CD8-positive, alpha-beta memory T cell (primary cell): ENCODE results near the gene APEH. TPM values are rescaled to one million over a fixed set of nuclear protein-coding genes. Genes with fewer than 3 reads are reported as not detected.

ENCODE experiments used
- CTCF ChIA-PET: fragments of 350-600 bp; sonication (Branson Sonifier 250); formaldehyde crosslinking; loops from one replicate; lab custom pipeline; 2021; ENCODE audit warnings: antibody characterized with exemption; lab: Charles Lee
- POLR2A ChIA-PET: fragments of 350-600 bp; sonication (Branson Sonifier 250); formaldehyde crosslinking; loops from one replicate; lab custom pipeline; 2021; ENCODE audit warnings: antibody characterized with exemption; lab: Charles Lee
- DNase-seq, 5 donors: peaks; one replicate each; pipeline versions ENCODE4 v3.0.0 to v3.0.0-alpha.2; 2020 to 2022; ENCODE audit warnings: mixed read lengths in 1 of 5
- H3K27ac ChIP-seq: one replicate; pipeline ENCODE4 v1.7.0; 2013; ENCODE audit warnings: low read depth, mild to moderate bottlenecking, low read length, moderate library complexity
- H3K27me3 ChIP-seq: 2 replicates; pipeline ENCODE4 v1.7.0; 2013; ENCODE audit warnings: low read length, mild to moderate bottlenecking; ENCODE audit not compliant: insufficient read depth, poor library complexity, severe bottlenecking
- H3K36me3 ChIP-seq: 2 replicates; pipeline ENCODE4 v1.7.0; 2013; ENCODE audit warnings: mild to moderate bottlenecking, low read length, moderate library complexity; ENCODE audit not compliant: insufficient read depth
- H3K4me1 ChIP-seq: 2 replicates; pipeline ENCODE4 v1.7.0; 2013; ENCODE audit warnings: mild to moderate bottlenecking, low read length, moderate library complexity; ENCODE audit not compliant: insufficient read depth
- H3K4me3 ChIP-seq: 2 replicates; pipeline ENCODE4 v1.7.0; 2013; ENCODE audit warnings: mild to moderate bottlenecking, low read length
- H3K9me3 ChIP-seq: 2 replicates; pipeline ENCODE4 v1.7.0; 2013; ENCODE audit warnings: mild to moderate bottlenecking, low read length
- H3K27ac Mint-ChIP-seq, 8 donors: one replicate each; pipeline ENCODE4 v1.8.0; 2020 to 2021; ENCODE audit warnings: mixed read lengths in 8 of 8, mild to moderate bottlenecking in 6 of 8, inconsistent platforms in 3 of 8, moderate library complexity in 3 of 8
- H3K27me3 Mint-ChIP-seq, 2 donors: one replicate each; pipeline ENCODE4 v1.8.0; 2020 to 2021; ENCODE audit warnings: mixed read lengths in 2 of 2, mild to moderate bottlenecking in 1 of 2, moderate library complexity in 1 of 2
- H3K36me3 Mint-ChIP-seq, 3 donors: one replicate each; pipeline ENCODE4 v1.8.0; 2020 to 2021; ENCODE audit warnings: mixed read lengths in 3 of 3, inconsistent platforms in 1 of 3, mild to moderate bottlenecking in 1 of 3
- H3K4me1 Mint-ChIP-seq, 3 donors: one replicate each; pipeline ENCODE4 v1.8.0; 2020 to 2021; ENCODE audit warnings: mixed read lengths in 3 of 3, inconsistent platforms in 1 of 3, mild to moderate bottlenecking in 1 of 3
- H3K4me3 Mint-ChIP-seq, 7 donors: one replicate each; pipeline ENCODE4 v1.8.0; 2020 to 2021; ENCODE audit warnings: mixed read lengths in 7 of 7, mild to moderate bottlenecking in 6 of 7, moderate library complexity in 4 of 7, inconsistent platforms in 2 of 7
- H3K9me3 Mint-ChIP-seq, 5 donors: one replicate each; pipeline ENCODE4 v1.8.0; 2020 to 2022; ENCODE audit warnings: mixed read lengths in 5 of 5, mild to moderate bottlenecking in 3 of 5, moderate library complexity in 2 of 5, inconsistent platforms in 1 of 5
- polyA plus RNA-seq: library from polyadenylated mRNA; unstranded; fragments of 300-500 nt; fragmentation: Illumina TruSeq; gene quantifications from one replicate; pipeline ENCODE4 v1.2.3, GENCODE V29; 2021
- total RNA-seq, 2 experiments: library from RNA; stranded (reverse); gene quantifications; one replicate each; pipeline ENCODE4 v1.2.3, GENCODE V29; 2021

Gene APEH
- total and polyA plus RNA-seq, 3 experiments from 2014 or later, result 119 to 194 (median 190) TPM

GRCh38 chr3:49666592-49666991 is 7.6 kb upstream of the APEH start:
- POLR2A ChIA-PET, result interaction anchor here (0.5 kb wide), 1 partner anchor 52 kb away, joined by 7 read pairs; no protein-coding TSS in a partner anchor
- Histone ChIP-seq H3K36me3 (no peaks in the 10 kb centered on the region), H3K9me3 (no peaks in the 10 kb centered on the region), H3K27ac (no peak overlapping the region), H3K4me3 (no peak overlapping the region), H3K27me3 (no peaks in the 10 kb centered on the region), H3K4me1 (no peaks in the 10 kb centered on the region)
- Mint-ChIP-seq H3K9me3 (no peaks in the 10 kb centered on the region), H3K4me3 (no peak overlapping the region), H3K36me3 (no peaks in the 10 kb centered on the region), H3K4me1 (peaks cover 0 to 1% (median under 1%) of the 10 kb centered on the region in 3 donors), H3K27me3 (peaks cover 0 to 3% of the 10 kb centered on the region in 2 donors), H3K27ac (no peak overlapping the region)
- DNase-seq, result no peak
- CTCF ChIA-PET, result interaction anchor here (6.3 kb wide), 1 partner anchor 127 kb away, joined by 36 read pairs; no protein-coding TSS in a partner anchor

GRCh38 chr3:49667701-49668413 is 6.3 kb upstream of the APEH start:
- CTCF ChIA-PET, result interaction anchor here (6.3 kb wide), 1 partner anchor 128 kb away, joined by 36 read pairs; no protein-coding TSS in a partner anchor
- no peaks in the 10 kb centered on the region for H3K9me3 Mint-ChIP-seq

GRCh38 chr3:49668414-49668797 is 5.7 kb upstream of the APEH start:
- no peak for DNase-seq
- Mint-ChIP-seq H3K27ac (no peak overlapping the region), H3K27me3 (peaks cover 0 to 3% of the 10 kb centered on the region in 2 donors), H3K4me3 (no peak overlapping the region), H3K9me3 (no peaks in the 10 kb centered on the region), H3K4me1 (peaks cover 8 to 13% (median 9%) of the 10 kb centered on the region in 3 donors), H3K36me3 (no peaks in the 10 kb centered on the region)
- CTCF ChIA-PET, result interaction anchor here (2.1 to 6.3 kb wide), 2 partner anchors 128 to 129 kb away, joined by 19 to 36 read pairs; no protein-coding TSS in a partner anchor
- Histone ChIP-seq H3K9me3 (no peaks in the 10 kb centered on the region), H3K36me3 (no peaks in the 10 kb centered on the region), H3K27me3 (no peaks in the 10 kb centered on the region), H3K4me1 (peaks cover 5% of the 10 kb centered on the region), H3K4me3 (no peak overlapping the region), H3K27ac (no peak overlapping the region)
- POLR2A ChIA-PET, result no interaction called here

More at GRCh38 chr3:49667701-49668413, 6.3 kb upstream of the APEH start:
- Histone ChIP-seq H3K9me3 (no peaks in the 10 kb centered on the region), H3K27me3 (no peaks in the 10 kb centered on the region), H3K27ac (no peak overlapping the region), H3K4me3 (no peak overlapping the region), H3K36me3 (no peaks in the 10 kb centered on the region), H3K4me1 (no peaks in the 10 kb centered on the region)
- H3K4me3 Mint-ChIP-seq, result no peak overlapping the region
- POLR2A ChIA-PET, result no interaction called here
- no peak for DNase-seq
- H3K27ac Mint-ChIP-seq, result no peak overlapping the region
- peaks cover 5 to 9% (median 8%) of the 10 kb centered on the region in 3 donors for H3K4me1 Mint-ChIP-seq
- H3K36me3 Mint-ChIP-seq, result no peaks in the 10 kb centered on the region
- peaks cover 0 to 3% of the 10 kb centered on the region in 2 donors for H3K27me3 Mint-ChIP-seq

DNA sequence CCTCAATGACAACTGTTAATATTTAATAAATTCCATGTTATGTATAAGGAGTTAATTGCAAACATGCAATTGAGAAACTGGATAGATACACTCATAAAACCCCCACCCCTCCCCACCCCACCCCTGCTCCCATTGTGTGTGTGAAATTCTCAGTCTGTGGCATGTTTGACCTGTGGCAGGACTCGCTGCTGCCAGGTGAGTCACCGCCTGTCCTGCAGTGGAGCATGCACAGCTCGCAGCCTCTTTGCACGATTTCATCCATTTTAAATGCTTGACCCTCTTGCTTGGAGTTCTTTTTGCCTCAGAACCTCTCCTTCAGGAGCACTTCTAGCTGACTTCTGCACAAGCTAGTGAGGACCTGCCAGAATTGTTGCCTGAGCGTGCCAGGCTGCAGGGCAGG is 5.3 kb upstream of the APEH start:
- CTCF ChIA-PET, result interaction anchor here (0.9 to 2.1 kb wide), 2 partner anchors 106 to 129 kb away, joined by 3 to 19 read pairs; no protein-coding TSS in a partner anchor

GRCh38 chr3:49669352-49669751 is 4.8 kb upstream of the APEH start:
- no peak for DNase-seq
- Histone ChIP-seq H3K27ac (no peak overlapping the region), H3K36me3 (no peaks in the 10 kb centered on the region), H3K9me3 (no peaks in the 10 kb centered on the region), H3K27me3 (no peaks in the 10 kb centered on the region), H3K4me1 (peaks cover 7% of the 10 kb centered on the region), H3K4me3 (no peak overlapping the region)
- Mint-ChIP-seq H3K27ac (peak overlapping the region in 1 of 8 donors; percentile 9), H3K9me3 (no peaks in the 10 kb centered on the region), H3K27me3 (no peaks in the 10 kb centered on the region), H3K4me3 (peak overlapping the region in 1 of 7 donors; percentile 43), H3K36me3 (peaks cover 0 to 6% (median 0%) of the 10 kb centered on the region in 3 donors), H3K4me1 (peaks cover 13 to 19% (median 15%) of the 10 kb centered on the region in 3 donors)
- ChIA-PET CTCF (interaction anchor here (0.9 to 2.1 kb wide), 3 partner anchors 106 to 130 kb away, joined by 3 to 19 read pairs (median 3); no protein-coding TSS in a partner anchor), POLR2A (no interaction called here)

More for the DNA sequence above, 5.3 kb upstream of the APEH start:
- Histone ChIP-seq H3K4me3 (no peak overlapping the region), H3K4me1 (peaks cover 7% of the 10 kb centered on the region), H3K27me3 (no peaks in the 10 kb centered on the region), H3K36me3 (no peaks in the 10 kb centered on the region), H3K9me3 (no peaks in the 10 kb centered on the region), H3K27ac (no peak overlapping the region)
- POLR2A ChIA-PET, result no interaction called here
- Mint-ChIP-seq H3K9me3 (no peaks in the 10 kb centered on the region), H3K4me1 (peaks cover 13 to 17% (median 13%) of the 10 kb centered on the region in 3 donors), H3K27ac (no peak overlapping the region), H3K27me3 (peaks cover 0 to 3% of the 10 kb centered on the region in 2 donors), H3K4me3 (peak overlapping the region in 1 of 7 donors; percentile 43), H3K36me3 (peaks cover 0 to 4% (median 0%) of the 10 kb centered on the region in 3 donors)
- no peak for DNase-seq

DNA sequence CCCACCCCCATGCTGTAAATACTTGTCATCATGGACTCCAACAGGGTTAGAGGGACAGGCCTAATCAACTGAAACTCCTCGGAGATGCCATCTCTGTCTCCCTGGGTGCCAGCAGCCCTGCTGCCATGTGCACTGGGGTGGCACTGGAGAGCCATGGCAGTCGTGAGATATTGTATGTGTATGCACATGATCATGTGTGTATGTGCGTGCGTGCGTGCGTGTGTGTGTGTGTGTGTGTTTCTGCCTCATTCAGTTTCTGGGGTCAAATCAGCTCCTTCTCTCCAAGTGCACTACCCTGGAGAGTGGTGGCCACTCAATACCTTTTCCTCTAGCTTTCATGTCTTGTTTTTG is 3.2 kb upstream of the APEH start:
- H3K4me3 Mint-ChIP-seq, result no peak overlapping the region
- POLR2A ChIA-PET, result interaction anchor here (3.3 kb wide), 1 partner anchor 131 kb away, joined by 28 read pairs; no protein-coding TSS in a partner anchor
- Histone ChIP-seq H3K4me3 (no peak overlapping the region), H3K27ac (no peak overlapping the region), H3K4me1 (peaks cover 21% of the 10 kb centered on the region), H3K9me3 (no peaks in the 10 kb centered on the region), H3K36me3 (peaks cover 5% of the 10 kb centered on the region), H3K27me3 (no peaks in the 10 kb centered on the region)
- H3K36me3 Mint-ChIP-seq, result peaks cover 0 to 15% (median 0%) of the 10 kb centered on the region in 3 donors
- peak overlapping the region in 1 of 8 donors; percentile 43 for H3K27ac Mint-ChIP-seq
- no peaks in the 10 kb centered on the region for H3K27me3 Mint-ChIP-seq
- H3K9me3 Mint-ChIP-seq, result no peaks in the 10 kb centered on the region
- CTCF ChIA-PET, result interaction anchor here (0.8 to 3.3 kb wide), 10 partner anchors 48 to 141 kb away, joined by 3 to 185 read pairs (median 4); partner anchors contain the start of genes AMIGO3 and BSN
- peaks cover 26 to 35% (median 29%) of the 10 kb centered on the region in 3 donors for H3K4me1 Mint-ChIP-seq
- no peak for DNase-seq

DNA sequence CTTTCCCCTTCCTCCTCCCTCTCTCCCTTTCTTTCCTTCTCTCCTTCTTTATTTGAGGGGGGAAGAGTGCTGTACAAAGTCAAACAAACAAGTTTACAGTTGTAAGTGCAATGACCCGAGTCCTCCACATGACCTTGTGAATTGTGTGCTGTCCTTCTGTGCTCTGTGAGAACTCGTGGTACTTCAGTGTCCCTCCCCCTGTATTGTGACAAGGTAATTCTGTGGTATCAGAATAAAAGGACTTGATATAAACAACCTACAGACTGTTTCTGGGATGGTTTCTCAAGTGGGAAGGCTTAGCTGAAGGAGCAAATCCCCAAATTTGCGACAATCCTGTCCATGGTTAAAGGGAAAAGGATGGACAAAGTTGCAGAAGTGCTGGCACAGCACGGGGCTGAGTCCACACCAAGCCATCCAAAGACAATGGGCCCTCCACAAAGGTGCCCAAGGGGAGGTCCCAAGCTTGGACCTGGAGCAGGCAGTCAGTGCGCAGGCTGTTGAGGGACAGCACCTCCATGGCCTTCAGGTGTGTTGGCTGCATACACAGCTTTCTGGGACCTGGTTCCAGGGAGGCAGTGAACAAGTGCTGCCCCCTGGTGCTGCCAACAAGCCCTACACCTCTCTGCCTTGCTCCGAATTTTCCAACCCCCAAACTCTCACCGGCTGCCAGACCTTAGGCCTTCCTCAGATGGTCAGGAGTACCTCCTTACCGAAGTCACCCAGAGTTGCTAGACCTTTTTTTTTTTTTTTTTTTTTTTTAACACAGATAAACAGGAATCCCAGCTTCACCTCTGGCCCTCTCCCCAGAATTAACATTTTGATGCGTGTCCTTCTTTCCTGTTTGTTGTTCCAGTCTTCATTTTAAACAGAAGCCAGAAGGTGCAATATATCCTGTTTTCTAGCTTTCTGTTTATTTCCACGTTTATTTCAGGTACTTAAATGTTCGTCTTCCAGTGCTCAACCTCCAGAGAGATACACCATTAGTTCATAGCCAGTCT is 2.6 kb upstream of the APEH start:
- Mint-ChIP-seq H3K36me3 (peaks cover 0 to 22% (median 2%) of the 10 kb centered on the region in 3 donors), H3K4me1 (peaks cover 29 to 41% (median 34%) of the 10 kb centered on the region in 3 donors), H3K9me3 (no peaks in the 10 kb centered on the region), H3K4me3 (peak overlapping the region; percentile 70 to 81 (median 73)), H3K27ac (peak overlapping the region; percentile 12 to 97 (median 72)), H3K27me3 (no peaks in the 10 kb centered on the region)
- POLR2A ChIA-PET, result interaction anchor here (3.3 kb wide), 1 partner anchor 132 kb away, joined by 28 read pairs; no protein-coding TSS in a partner anchor
- H3K36me3 ChIP-seq, result peaks cover 12% of the 10 kb centered on the region
- no peak overlapping the region for H3K27ac ChIP-seq
- no peak overlapping the region for H3K4me3 ChIP-seq
- H3K9me3 ChIP-seq, result no peaks in the 10 kb centered on the region
- H3K4me1 ChIP-seq, result peaks cover 27% of the 10 kb centered on the region
- DNase-seq, result peak; percentile 56 to 80 (median 63)
- no peaks in the 10 kb centered on the region for H3K27me3 ChIP-seq
- CTCF ChIA-PET, result interaction anchor here (0.7 to 3.3 kb wide), 13 partner anchors 8 to 142 kb away, joined by 3 to 185 read pairs (median 4); partner anchors contain the start of genes AMIGO3 and BSN
